GM10248 (cell line): ENCODE measurements around the gene EXOC7.

Experiments
- CTCF ChIA-PET: fragments of 300-600 bp; sonication (Branson Sonifier 250); formaldehyde crosslinking; extraction: SDS; loops from one replicate; lab custom pipeline; 2021; ENCODE audit warnings: antibody characterized with exemption; lab: Yijun Ruan, JAX
- POLR2A ChIA-PET: fragments of 350-650 bp; sonication (Branson Sonifier 250); formaldehyde crosslinking; extraction: SDS; loops from one replicate; lab custom pipeline; 2020; ENCODE audit warnings: antibody characterized with exemption; lab: Yijun Ruan, JAX
- DNase-seq: peaks from one replicate; pipeline ENCODE4 v3.0.0; 2012; ENCODE audit errors: extremely low spot score
- TF ChIP-seq, protein P1 (sequence below): IDR thresholded peaks from 2 replicates; pipeline ENCODE4 v1.5.1; 2012; ENCODE audit warnings: mild to moderate bottlenecking, low read depth; ENCODE audit errors: extremely low read depth, missing control alignments, control extremely low read depth

Gene EXOC7

DNA sequence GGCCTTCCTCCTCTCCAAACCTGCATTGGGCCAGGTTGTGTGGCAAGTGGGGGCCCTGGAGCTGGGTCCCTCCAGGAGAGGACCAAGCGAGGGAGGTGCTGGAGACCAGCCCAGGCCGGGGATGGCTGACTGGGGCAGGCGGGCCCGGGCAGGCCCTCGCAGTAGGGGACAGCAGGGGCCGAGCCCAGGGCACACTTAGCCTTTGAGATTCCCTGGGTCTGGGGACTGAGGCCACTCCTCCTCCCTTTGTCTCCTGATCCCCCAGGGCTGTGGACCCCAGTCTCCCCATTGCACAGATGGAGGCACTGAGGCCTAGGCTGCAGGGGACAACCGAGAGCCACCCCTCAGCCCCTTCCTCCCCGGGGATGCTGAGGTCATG, 32.2 kb upstream of the EXOC7 start:
- TF ChIP-seq, protein P1, sequence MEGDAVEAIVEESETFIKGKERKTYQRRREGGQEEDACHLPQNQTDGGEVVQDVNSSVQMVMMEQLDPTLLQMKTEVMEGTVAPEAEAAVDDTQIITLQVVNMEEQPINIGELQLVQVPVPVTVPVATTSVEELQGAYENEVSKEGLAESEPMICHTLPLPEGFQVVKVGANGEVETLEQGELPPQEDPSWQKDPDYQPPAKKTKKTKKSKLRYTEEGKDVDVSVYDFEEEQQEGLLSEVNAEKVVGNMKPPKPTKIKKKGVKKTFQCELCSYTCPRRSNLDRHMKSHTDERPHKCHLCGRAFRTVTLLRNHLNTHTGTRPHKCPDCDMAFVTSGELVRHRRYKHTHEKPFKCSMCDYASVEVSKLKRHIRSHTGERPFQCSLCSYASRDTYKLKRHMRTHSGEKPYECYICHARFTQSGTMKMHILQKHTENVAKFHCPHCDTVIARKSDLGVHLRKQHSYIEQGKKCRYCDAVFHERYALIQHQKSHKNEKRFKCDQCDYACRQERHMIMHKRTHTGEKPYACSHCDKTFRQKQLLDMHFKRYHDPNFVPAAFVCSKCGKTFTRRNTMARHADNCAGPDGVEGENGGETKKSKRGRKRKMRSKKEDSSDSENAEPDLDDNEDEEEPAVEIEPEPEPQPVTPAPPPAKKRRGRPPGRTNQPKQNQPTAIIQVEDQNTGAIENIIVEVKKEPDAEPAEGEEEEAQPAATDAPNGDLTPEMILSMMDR, result no peak
- POLR2A ChIA-PET, result no interaction called here
- DNase-seq, result no peak
- CTCF ChIA-PET, result no interaction called here

GRCh38 chr17:76134911-76135809, 31.6 kb upstream of the EXOC7 start:
- CTCF ChIA-PET, result interaction anchor here (2.8 kb wide), 1 partner anchor 144 kb away, joined by 21 read pairs; no protein-coding TSS in a partner anchor
- TF ChIP-seq, protein P1, result no peak
- no peak for DNase-seq
- POLR2A ChIA-PET, result no interaction called here

GRCh38 chr17:76132574-76133338, 29.2 kb upstream of the EXOC7 start:
- no peak for DNase-seq
- ChIA-PET POLR2A (no interaction called here), CTCF (interaction anchor here (1.0 to 4.7 kb wide), 5 partner anchors 8 to 147 kb away, joined by 4 to 21 read pairs (median 13); no protein-coding TSS in a partner anchor)
- TF ChIP-seq, protein P1, result no peak

- no peak for DNase-seq
- POLR2A ChIA-PET, result no interaction called here
- CTCF ChIA-PET, result interaction anchor here (1.9 to 4.7 kb wide), 4 partner anchors 7 to 147 kb away, joined by 5 to 21 read pairs (median 16); no protein-coding TSS in a partner anchor
- TF ChIP-seq, protein P1, result no peak
These were observed 28.3 kb upstream of the EXOC7 start for GRCh38 chr17:76131692-76132573.

DNA sequence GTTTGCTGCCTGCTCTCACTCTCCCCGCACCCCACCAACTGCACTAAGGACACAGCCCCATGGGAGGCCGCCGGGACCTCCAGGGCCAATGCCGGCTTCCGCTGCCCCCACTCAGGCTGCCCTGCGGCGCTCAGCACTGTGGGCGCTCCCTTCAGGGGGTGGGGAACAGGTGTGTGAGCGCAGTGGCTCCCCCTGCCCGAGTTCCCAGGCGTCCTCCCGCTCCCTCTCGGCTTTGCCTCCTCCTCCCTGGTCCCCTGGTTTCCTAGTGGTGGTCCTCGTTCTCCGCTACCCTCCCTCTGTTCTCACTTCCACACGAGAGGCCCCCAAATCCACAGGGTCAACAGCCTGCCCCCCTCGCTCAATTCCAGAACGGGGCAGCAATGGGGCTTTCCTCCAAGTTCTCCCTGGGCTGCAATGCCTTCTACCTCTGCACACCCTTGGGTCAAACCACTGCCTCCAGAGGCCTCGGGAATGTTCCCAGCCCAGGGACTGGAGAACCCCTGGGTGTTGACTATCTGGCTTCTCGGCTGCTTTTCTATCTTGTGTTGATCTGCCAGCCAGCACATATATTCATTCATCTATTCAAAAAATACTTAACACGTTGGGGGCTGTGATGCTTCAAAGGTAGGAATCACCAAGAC, 27.6 kb upstream of the EXOC7 start:
- TF ChIP-seq, protein P1, result no peak
- no peak for DNase-seq
- ChIA-PET CTCF (interaction anchor here (1.0 to 4.7 kb wide), 6 partner anchors 9 to 168 kb away, joined by 3 to 20 read pairs (median 5); partner anchors contain the start of gene FOXJ1), POLR2A (no interaction called here)
